H1 (cell line): ENCODE measurements around the gene EHD4.

Experiments used
- CTCF ChIP-seq, 3 experiments: IDR thresholded peaks; 1 replicate in 2 of 3; 2 replicates in 1 of 3; pipeline versions ENCODE4 v1.5.1 to v1.6.1; 2011; ENCODE audit warnings: low read length in 3 of 3, mild to moderate bottlenecking in 3 of 3, inconsistent platforms in 2 of 3, low read depth in 1 of 3, moderate library complexity in 1 of 3; ENCODE audit not compliant: insufficient read depth in 1 of 3; ENCODE audit errors: control extremely low read depth in 1 of 3
- GABPA ChIP-seq: IDR thresholded peaks from 2 replicates; pipeline ENCODE4 v1.6.1; 2011; ENCODE audit warnings: mild to moderate bottlenecking, low read length, moderate library complexity, borderline replicate concordance; ENCODE audit not compliant: insufficient read depth
- KDM1A ChIP-seq: fragments of 200-600, 300-600 bp; sonication (generic); IDR thresholded peaks from 2 replicates; pipeline ENCODE4 v1.7.1; 2016; ENCODE audit warnings: mild to moderate bottlenecking, low read length, borderline replicate concordance
- KDM4A ChIP-seq: IDR thresholded peaks from one replicate; pipeline ENCODE4 v1.7.1; 2012; ENCODE audit warnings: low read depth, mild to moderate bottlenecking, moderate library complexity, low read length, inconsistent platforms; ENCODE audit not compliant: severe bottlenecking
- PHF8 ChIP-seq: fragments of 200-600 bp; sonication (generic); conservative IDR thresholded peaks from 2 replicates; pipeline ENCODE4 v1.7.1; 2012; ENCODE audit warnings: low read depth, mild to moderate bottlenecking, inconsistent platforms, low read length, moderate library complexity
- POLR2A ChIP-seq, 2 experiments: IDR thresholded peaks; 1 replicate in 1 of 2; 2 replicates in 1 of 2; pipeline ENCODE4 v1.6.1; 2011; ENCODE audit warnings: low read depth in 2 of 2, low read length in 2 of 2, mild to moderate bottlenecking in 2 of 2; ENCODE audit errors: control extremely low read depth in 1 of 2
- POLR2AphosphoS5 ChIP-seq: IDR thresholded peaks from 2 replicates; pipeline ENCODE4 v1.6.1; 2011; ENCODE audit warnings: low read depth, low read length
- RAD21 ChIP-seq, 2 experiments: IDR thresholded peaks in 1 of 2; conservative IDR thresholded peaks in 1 of 2; 2 replicates each; pipeline ENCODE4 v1.6.1; 2011; ENCODE audit warnings: low read depth in 2 of 2, low read length in 2 of 2, improper control_type of control experiment in 1 of 2, inconsistent platforms in 1 of 2, mild to moderate bottlenecking in 1 of 2, moderate library complexity in 1 of 2
- SIX5 ChIP-seq: IDR thresholded peaks from 2 replicates; pipeline ENCODE4 v1.6.1; 2011; ENCODE audit warnings: mild to moderate bottlenecking, low read depth, low read length
- SP1 ChIP-seq: IDR thresholded peaks from 2 replicates; pipeline ENCODE4 v1.6.1; 2011; ENCODE audit warnings: low read depth, low read length
- TAF1 ChIP-seq: IDR thresholded peaks from 2 replicates; pipeline ENCODE4 v1.6.1; 2011; ENCODE audit warnings: mild to moderate bottlenecking, low read depth, low read length
- TEAD4 ChIP-seq: IDR thresholded peaks from 2 replicates; pipeline ENCODE4 v1.6.1; 2012; ENCODE audit warnings: low read depth, low read length, inconsistent platforms, mixed read lengths
- ZNF274 ChIP-seq: IDR thresholded peaks from 2 replicates; pipeline ENCODE4 v1.7.0; 2012; ENCODE audit warnings: low read length, borderline replicate concordance; ENCODE audit errors: extremely low read depth
- TF ChIP-seq, protein P1 (sequence below): IDR thresholded peaks from 2 replicates; pipeline ENCODE4 v1.6.1; 2012; ENCODE audit warnings: inconsistent platforms

DNA sequence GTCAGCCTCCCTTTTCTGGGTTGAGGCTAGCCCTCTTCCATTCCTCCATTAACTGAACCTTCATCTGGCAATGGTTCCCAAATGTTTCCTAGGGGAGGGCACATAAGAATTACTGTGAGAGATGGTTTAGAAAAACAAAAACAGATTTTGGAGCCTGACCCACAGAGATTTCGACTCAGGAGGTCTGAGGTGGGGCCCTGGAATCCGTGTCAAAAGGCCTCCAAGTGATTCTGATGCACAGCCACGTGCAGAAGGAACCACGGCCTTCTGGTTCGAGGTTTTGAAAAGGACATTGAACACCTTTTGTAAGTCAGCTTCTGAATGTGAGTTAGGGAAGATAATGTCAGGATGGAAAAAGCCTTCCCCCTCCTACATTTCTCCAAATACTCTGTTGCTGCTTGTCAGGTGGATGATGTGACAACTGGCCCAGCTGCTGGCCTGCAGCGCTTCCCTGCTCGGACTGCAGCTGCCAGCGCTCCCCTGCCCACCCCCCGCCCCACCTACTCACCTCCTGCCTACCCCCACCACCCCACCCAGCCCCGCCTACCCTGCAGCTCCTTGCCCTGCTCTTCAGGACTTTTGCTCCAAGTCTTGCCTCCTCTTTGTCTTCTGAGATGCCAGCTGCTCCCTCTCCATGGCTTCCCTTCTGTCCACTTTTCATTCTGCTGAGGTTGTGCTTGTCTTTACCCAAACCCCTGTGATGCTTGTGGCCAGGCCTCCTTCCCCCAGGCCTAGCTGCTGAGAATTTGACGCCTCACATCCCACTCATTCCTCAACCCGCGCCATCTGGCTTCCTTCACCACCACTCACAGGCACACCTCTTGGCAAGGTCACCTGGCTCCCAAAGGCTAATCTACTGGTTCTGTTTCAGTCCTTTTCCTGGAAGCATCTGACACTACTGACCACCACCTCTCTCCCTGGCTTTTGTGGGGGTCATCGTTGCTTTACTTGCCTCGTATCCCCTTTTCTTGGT, 6.6 kb downstream of the EHD4 start:
- TF ChIP-seq CTCF (IDR thresholded peaks at IDR 0.05; ENCODE audit: control extremely low read depth in 1 of 3, insufficient read depth in 1 of 3, low read depth in 1 of 3, low read length in 3 of 3), result no peak
- no peak for TF ChIP-seq RAD21 (IDR thresholded peaks at IDR 0.05 in 1 of 2, conservative IDR thresholded peaks at IDR 0.05 in 1 of 2; ENCODE audit: low read depth in 2 of 2, low read length in 2 of 2)
- no peak for TF ChIP-seq PHF8
- TF ChIP-seq KDM4A, result no peak
- no peak for TF ChIP-seq SIX5
- TF ChIP-seq GABPA, result no peak
- no peak for TF ChIP-seq POLR2A (IDR thresholded peaks at IDR 0.05; ENCODE audit: control extremely low read depth in 1 of 2, low read depth in 2 of 2, low read length in 2 of 2)
- TF ChIP-seq POLR2AphosphoS5, result no peak
- TF ChIP-seq TAF1, result no peak
- TF ChIP-seq SP1, result no peak
- no peak for TF ChIP-seq KDM1A
- TF ChIP-seq, protein P1, sequence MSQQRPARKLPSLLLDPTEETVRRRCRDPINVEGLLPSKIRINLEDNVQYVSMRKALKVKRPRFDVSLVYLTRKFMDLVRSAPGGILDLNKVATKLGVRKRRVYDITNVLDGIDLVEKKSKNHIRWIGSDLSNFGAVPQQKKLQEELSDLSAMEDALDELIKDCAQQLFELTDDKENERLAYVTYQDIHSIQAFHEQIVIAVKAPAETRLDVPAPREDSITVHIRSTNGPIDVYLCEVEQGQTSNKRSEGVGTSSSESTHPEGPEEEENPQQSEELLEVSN, result no peak
- no peak for TF ChIP-seq ZNF274
- no peak for TF ChIP-seq TEAD4
